Amniotic stem cell (primary cell): ENCODE data around the gene MYZAP.
"Not testable (repeated sequence)": the region's sequence is repeated elsewhere in the genome, so short reads cannot be mapped to it uniquely, and the experiment has no call there.

Source experiments
- DNase-seq: peaks from one replicate; lab custom pipeline; 2025; lab: John Stamatoyannopoulos, UW

Gene MYZAP

GRCh38 chr15:57592836-57593420 is 1.2 kb downstream of the MYZAP start:
- no peak for DNase-seq

DNA sequence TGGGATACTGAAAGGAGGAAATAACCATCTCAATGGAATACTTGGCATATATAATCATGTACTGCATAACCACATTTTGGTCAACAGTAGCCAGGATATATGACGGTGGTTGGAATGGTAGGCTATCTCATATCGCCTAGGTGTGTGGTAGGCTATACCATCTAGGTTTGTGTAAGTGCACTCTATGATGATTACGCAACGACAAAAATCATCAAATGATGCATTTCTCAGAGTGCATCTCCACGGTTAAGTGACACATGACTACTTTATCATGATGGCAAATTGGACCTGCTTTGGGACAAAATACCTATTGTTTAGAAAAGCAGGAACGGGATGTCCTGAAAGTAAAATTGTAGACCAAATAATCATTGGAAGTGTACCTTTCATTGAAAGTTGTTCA is 2.8 kb downstream of the MYZAP start:
- no peak for DNase-seq

GRCh38 chr15:57595011-57595866 is 3.5 kb downstream of the MYZAP start:
- no peak for DNase-seq

DNA sequence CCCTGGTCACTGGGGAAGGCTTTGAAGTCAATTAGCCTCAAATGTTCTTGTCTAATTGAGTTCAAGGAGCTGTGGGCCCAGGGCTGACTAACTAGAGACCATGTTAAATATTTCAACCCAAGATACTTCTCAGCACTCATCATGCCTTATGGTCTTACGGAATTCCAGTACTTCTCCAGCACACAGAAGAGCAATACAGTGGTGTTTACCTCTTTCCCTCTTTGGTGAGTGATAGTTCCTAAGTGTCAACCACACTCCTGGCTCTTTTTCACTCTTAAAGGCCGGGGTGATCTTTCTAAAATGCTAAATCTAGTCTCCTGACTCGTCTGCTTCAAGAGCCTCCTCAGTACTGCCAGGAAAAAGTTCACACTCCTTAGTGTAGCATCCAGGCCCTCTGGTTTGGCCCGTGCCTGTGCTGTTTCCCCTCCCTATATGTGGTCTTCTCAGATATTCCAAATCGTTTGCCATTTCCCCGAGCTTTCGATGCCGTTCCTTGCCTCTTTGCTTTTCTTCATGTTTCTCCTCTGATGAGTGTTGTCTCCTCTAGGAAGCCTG is 4.7 kb downstream of the MYZAP start:
- DNase-seq, result no peak

DNA sequence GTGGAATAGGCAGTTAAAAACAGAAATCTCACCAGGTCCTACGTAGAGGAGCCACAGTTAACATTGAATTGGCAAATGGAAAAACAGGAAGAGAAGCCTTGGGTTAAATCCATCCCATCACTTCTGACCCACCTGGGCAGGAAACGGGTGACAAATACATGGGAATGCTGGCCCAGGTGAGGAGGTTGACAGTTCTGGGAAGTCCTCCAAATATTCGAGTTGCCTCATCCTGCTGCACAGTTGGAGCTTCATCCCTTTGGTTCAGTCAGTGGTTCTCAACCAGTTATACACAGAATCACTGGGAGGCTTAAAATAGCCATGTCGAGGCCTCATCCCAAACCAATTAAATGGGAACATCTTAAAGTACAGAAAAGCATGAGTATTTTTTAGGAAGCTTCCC is 5.3 kb downstream of the MYZAP start:
- DNase-seq, result no peak

DNA sequence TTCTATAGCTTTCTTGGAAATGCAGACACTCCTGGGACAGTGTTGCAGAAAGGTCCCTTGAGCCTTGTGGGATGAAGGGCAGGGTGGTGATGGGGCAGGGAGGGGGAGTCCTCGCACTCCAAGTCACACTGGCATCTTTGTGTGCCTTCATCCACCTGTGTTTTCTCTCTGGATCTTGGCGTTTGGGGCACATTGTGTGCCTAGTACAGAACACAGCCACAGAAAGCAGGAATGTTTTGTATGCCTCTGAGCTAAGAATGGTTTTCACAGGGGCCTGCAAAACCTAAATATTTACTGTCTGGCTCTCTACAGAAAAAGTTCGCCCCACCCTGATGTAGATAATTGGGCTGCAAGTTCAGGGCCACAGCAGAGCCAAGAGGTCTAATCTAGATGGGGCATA is 5.7 kb downstream of the MYZAP start:
- DNase-seq, result no peak

GRCh38 chr15:57598346-57598745 is 6.6 kb downstream of the MYZAP start:
- DNase-seq, result no peak

GRCh38 chr15:57599296-57599810 is 7.6 kb downstream of the MYZAP start:
- DNase-seq, result no peak

GRCh38 chr15:57600197-57600596 is 8.5 kb downstream of the MYZAP start:
- DNase-seq, result no peak

DNA sequence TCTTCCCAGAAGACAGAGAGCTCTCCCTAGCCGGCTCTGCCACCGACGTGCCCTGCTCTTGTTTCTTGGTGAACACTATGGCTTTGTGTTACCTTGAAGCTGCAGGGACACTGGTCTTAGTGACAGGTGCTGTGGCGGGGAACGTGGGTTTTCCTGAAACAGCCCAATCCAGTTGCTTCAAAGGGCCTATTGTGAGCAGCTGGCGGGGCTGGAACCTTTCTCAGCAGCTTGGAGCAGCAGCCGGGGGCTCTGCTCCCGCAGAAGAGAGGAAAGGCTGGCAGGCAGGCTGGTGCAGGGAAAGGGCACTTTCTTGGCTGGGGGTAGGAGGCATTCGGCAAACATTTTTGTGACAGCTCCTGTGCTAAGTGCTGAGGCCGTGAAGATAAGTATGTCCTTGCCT is 12.8 kb downstream of the MYZAP start:
- DNase-seq, result no peak

- DNase-seq, result no peak
Measured at GRCh38 chr15:57605491-57605890, 13.8 kb downstream of the MYZAP start.

- no peak for DNase-seq
Measured at GRCh38 chr15:57606048-57606447, 14.3 kb downstream of the MYZAP start.

- DNase-seq, result no peak
Measured at GRCh38 chr15:57606816-57607215, 15.1 kb downstream of the MYZAP start.

DNA sequence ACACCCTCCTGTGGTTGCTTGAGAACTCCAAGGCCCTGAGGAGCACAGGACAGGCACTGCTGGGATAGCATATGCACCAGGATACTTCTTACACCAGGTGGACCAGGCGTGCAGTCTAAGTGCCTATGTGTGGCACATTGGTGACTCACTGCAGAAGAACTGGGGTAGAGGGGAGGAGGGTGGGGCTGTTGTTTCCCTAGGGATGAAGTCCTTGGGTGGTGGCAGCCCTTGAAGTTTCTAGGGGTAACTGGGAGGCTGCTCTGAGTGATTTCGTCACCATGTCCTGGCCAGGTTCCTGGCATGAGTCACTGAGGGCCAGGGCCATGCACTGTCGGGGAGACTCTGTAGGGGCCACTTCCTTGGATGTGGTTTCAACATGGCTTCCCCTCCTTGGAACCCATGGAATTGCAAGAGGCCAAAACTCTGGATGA is 15.9 kb downstream of the MYZAP start:
- no peak for DNase-seq

- DNase-seq, result peak; percentile 5
Measured at GRCh38 chr15:57609805-57610529, 18.3 kb downstream of the MYZAP start.

DNA sequence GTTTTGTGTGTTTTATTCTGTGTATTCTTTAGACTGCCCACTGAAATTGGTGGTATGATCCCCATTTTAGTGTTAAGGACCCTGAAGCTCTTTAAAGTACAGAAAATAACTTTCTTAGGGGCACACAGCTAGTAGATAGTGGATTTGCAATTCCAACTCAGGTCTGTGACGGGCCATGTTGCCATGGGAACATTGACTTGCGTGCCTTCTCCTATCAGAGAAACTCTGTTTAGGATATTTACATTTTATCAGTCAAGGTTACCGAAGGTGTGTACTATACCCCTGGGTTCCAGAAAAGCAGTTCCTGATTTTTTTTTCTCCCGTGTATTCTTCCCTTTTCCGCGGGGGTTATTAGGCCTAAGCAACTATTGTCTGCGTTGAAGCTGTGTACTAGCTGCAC is 19.4 kb downstream of the MYZAP start:
- no peak for DNase-seq

GRCh38 chr15:57611938-57612337 is 20.2 kb downstream of the MYZAP start:
- DNase-seq, result peak; percentile 14

GRCh38 chr15:57614241-57614640 is 22.5 kb downstream of the MYZAP start:
- DNase-seq, result no peak

GRCh38 chr15:57615951-57616496 is 24.3 kb downstream of the MYZAP start:
- DNase-seq, result not testable (repeated sequence)

DNA sequence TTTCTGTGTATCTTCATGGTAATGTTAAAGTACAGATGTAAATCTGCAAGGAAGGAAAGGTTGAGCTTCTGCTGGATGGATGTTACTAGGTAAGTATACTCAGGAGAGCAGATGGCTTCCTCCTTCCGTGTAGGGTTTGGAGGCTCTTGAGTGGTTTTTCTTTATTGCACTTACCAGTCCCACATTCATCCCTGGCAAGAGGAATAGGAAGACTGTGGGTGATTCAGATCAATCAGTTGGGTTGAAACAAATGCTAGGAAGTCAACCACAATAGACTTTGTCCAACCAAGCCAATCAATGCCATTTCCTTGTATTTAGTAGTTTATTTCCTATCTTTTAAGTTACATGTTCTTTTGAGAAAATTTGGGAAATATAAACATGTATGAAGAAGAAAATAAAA is 26.6 kb downstream of the MYZAP start:
- DNase-seq, result no peak

DNA sequence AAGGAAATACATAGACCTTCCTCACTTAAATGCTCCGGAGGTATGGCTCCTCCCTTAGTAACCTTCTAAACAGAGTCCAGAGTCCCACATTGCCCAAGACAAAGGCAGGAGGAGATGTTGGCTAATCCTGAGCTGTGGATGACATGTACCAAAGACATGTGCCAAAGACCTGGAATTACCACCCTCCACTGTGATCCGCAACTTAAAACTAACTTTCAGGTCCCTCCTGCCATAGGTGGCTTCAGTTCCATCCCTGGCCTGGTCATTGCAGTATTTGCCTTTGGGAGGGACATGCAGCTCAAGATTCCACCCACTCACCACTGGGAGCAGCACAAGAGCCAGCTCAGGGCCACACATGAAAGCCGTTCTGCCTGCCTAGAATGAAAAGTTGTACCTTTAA is 28.0 kb downstream of the MYZAP start:
- DNase-seq, result no peak

DNA sequence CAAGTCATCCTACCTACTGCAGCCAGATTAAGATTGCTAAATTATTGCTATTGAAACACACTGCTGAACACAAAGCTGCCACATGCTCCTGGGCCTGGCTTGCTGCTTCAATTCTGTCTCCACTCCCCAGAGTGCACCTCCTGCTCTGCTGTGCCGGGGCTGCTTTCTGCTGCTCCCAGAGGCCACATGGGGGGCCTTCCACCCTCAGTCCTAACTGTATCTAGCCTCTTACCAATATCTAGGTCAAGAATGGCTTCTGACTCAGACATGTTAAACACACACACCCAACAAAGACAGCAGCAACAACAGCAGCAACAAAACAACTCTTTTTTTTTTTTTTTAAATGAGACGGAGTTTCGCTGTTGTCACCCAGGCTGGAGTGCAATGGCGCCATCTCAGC is 33.0 kb downstream of the MYZAP start:
- no peak for DNase-seq
